PFSK-1 (cell line): ENCODE measurements around the gene PCNT.

ENCODE experiments used
- POLR2AphosphoS5 ChIP-seq: IDR thresholded peaks from 2 replicates; pipeline ENCODE4 v1.6.1; 2012; ENCODE audit warnings: low read depth, mild to moderate bottlenecking, control low read depth, low read length, moderate library complexity
- REST ChIP-seq, 2 experiments: IDR thresholded peaks; 2 replicates each; pipeline versions ENCODE4 v1.6.1 to v1.8.0; 2011 to 2012; ENCODE audit warnings: low read depth in 2 of 2, low read length in 2 of 2, control low read depth in 1 of 2, inconsistent platforms in 1 of 2, mild to moderate bottlenecking in 1 of 2, moderate library complexity in 1 of 2; ENCODE audit not compliant: insufficient read depth in 1 of 2
- SIN3A ChIP-seq: IDR thresholded peaks from 2 replicates; pipeline ENCODE4 v1.6.1; 2012; ENCODE audit warnings: mild to moderate bottlenecking, low read length, moderate library complexity, borderline replicate concordance; ENCODE audit not compliant: insufficient read depth
- TAF1 ChIP-seq: IDR thresholded peaks from 2 replicates; pipeline ENCODE4 v1.6.1; 2012; ENCODE audit warnings: low read length, control low read depth, borderline replicate concordance; ENCODE audit not compliant: insufficient read depth

DNA sequence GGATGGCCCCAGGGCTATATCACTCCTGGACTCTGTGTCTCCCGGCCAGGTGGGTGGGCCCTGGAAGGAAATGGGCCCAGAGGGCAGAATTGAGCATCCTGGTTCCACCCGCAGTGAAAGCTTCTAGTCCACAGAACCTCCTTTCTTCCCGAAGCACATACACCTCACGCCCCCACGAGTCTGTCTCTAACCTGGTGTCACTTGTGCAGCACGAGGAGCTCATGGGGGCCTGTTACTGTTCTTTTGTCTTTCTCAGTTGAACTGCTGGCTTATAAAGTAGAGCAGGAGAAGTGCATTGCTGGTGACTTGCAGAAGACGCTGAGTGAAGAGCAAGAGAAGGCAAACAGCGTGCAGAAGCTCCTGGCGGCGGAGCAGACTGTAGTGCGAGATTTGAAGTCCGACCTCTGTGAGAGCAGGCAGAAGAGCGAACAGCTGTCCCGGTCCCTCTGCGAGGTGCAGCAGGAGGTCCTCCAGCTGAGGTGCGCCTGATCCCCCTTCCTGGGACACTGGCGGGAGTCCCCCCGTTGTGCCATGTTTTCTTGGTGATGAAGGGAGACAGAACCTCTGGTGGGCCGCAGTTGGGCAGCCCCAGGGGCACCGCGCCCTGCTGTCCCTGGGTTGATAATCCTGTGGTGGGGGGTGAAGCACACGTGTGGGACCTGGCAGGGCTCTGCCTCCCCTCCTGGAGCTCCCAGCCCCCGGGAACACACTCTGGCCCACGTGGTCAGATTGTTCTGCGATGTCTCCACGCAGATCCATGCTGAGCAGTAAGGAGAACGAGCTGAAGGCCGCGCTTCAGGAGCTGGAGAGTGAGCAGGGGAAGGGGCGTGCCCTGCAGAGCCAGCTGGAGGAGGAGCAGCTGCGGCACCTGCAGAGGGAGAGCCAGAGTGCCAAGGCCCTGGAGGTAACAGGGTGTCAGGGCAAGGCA, 106.1 kb downstream of the PCNT start:
- TF ChIP-seq POLR2AphosphoS5 (no peak), SIN3A (no peak), REST (IDR thresholded peaks at IDR 0.05; ENCODE audit: insufficient read depth in 1 of 2, low read depth in 2 of 2, low read length in 2 of 2) (no peak), TAF1 (no peak)
